ENCODE results near the gene SUGT1. TPM values are rescaled to one million over a fixed set of nuclear protein-coding genes. Genes with fewer than 3 reads are reported as not detected.

Gene SUGT1
- total RNA-seq, 1 experiment from 2014 or later: 43.2 TPM

- Histone ChIP-seq H3K4me1 (ENCODE audit: control insufficient read depth, insufficient read depth, low read length) (peaks cover 7% of the 10 kb centered on the region; the same call in 1 of the 2 replicates), H3K9me3 (ENCODE audit: control insufficient read depth, insufficient read depth, low read depth, low read length) (no peaks in the 10 kb centered on the region), H3K4me3 (ENCODE audit: low read depth in 2 of 2, low read length in 2 of 2) (peak overlapping the region; percentile 66 to 92), H3K36me3 (ENCODE audit: control insufficient read depth, insufficient read depth, low read length) (peaks cover 19% of the 10 kb centered on the region), H3K27ac (ENCODE audit: low read length) (peak overlapping the region; percentile 98; the same call in 1 of the 2 replicates), H3K27me3 (ENCODE audit: control insufficient read depth, insufficient read depth, low read length) (no peaks in the 10 kb centered on the region)
- in situ Hi-C loops (cut with HindIII; ENCODE audit: low pct_unique_long_range_greater_than_20kb, low sequenced_read_pairs): no loop called here
- TF ChIP-seq, protein P1, sequence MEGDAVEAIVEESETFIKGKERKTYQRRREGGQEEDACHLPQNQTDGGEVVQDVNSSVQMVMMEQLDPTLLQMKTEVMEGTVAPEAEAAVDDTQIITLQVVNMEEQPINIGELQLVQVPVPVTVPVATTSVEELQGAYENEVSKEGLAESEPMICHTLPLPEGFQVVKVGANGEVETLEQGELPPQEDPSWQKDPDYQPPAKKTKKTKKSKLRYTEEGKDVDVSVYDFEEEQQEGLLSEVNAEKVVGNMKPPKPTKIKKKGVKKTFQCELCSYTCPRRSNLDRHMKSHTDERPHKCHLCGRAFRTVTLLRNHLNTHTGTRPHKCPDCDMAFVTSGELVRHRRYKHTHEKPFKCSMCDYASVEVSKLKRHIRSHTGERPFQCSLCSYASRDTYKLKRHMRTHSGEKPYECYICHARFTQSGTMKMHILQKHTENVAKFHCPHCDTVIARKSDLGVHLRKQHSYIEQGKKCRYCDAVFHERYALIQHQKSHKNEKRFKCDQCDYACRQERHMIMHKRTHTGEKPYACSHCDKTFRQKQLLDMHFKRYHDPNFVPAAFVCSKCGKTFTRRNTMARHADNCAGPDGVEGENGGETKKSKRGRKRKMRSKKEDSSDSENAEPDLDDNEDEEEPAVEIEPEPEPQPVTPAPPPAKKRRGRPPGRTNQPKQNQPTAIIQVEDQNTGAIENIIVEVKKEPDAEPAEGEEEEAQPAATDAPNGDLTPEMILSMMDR (IDR thresholded peaks at IDR 0.05): no peak
- TF ChIP-seq SIN3A (IDR thresholded peaks at IDR 0.05; ENCODE audit: borderline replicate concordance, insufficient read depth, low read depth, low read length): no peak
- no peak for TF ChIP-seq TCF7L2 (IDR thresholded peaks at IDR 0.05; ENCODE audit: low read depth, low read length)
- no peak for TF ChIP-seq POLR2AphosphoS5 (IDR thresholded peaks at IDR 0.05; ENCODE audit: low read depth, low read length)
- TF ChIP-seq, protein P2, sequence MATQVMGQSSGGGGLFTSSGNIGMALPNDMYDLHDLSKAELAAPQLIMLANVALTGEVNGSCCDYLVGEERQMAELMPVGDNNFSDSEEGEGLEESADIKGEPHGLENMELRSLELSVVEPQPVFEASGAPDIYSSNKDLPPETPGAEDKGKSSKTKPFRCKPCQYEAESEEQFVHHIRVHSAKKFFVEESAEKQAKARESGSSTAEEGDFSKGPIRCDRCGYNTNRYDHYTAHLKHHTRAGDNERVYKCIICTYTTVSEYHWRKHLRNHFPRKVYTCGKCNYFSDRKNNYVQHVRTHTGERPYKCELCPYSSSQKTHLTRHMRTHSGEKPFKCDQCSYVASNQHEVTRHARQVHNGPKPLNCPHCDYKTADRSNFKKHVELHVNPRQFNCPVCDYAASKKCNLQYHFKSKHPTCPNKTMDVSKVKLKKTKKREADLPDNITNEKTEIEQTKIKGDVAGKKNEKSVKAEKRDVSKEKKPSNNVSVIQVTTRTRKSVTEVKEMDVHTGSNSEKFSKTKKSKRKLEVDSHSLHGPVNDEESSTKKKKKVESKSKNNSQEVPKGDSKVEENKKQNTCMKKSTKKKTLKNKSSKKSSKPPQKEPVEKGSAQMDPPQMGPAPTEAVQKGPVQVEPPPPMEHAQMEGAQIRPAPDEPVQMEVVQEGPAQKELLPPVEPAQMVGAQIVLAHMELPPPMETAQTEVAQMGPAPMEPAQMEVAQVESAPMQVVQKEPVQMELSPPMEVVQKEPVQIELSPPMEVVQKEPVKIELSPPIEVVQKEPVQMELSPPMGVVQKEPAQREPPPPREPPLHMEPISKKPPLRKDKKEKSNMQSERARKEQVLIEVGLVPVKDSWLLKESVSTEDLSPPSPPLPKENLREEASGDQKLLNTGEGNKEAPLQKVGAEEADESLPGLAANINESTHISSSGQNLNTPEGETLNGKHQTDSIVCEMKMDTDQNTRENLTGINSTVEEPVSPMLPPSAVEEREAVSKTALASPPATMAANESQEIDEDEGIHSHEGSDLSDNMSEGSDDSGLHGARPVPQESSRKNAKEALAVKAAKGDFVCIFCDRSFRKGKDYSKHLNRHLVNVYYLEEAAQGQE (IDR thresholded peaks at IDR 0.05; ENCODE audit: insufficient read depth in 1 of 2, low read depth in 2 of 2, low read length in 1 of 2): no peak
- no peak for DNase-seq (ENCODE audit: low read depth, low spot score)
- CTCF ChIA-PET: no interaction called here
- POLR2A ChIA-PET: no interaction called here
- BruUV-seq (replicated peaks): no TSS peak
- intact Hi-C loops (cut with micrococcal nuclease; ENCODE audit: unreplicated experiment): no loop called here
- ATAC-seq: no peak
These were observed 1.9 kb upstream of the SUGT1 start for GRCh38 chr13:52650731-52651130.

- intact Hi-C loops (cut with micrococcal nuclease; ENCODE audit: unreplicated experiment): no loop called here
- POLR2A ChIA-PET: interaction anchor here (0.6 kb wide), 2 partner anchors 35 to 536 kb away, joined by 3 to 9 read pairs; no protein-coding TSS in a partner anchor
- DNase-seq (ENCODE audit: low read depth, low spot score) (no peak), ATAC-seq (peak; percentile 62)
- CTCF ChIA-PET: no interaction called here
- peak overlapping the region; percentile 98 for H3K27ac ChIP-seq (ENCODE audit: low read length)
- TF ChIP-seq, protein P1 (IDR thresholded peaks at IDR 0.05): no peak
- TF ChIP-seq SIN3A (IDR thresholded peaks at IDR 0.05; ENCODE audit: borderline replicate concordance, insufficient read depth, low read depth, low read length) (no peak), POLR2AphosphoS5 (IDR thresholded peaks at IDR 0.05; ENCODE audit: low read depth, low read length) (no peak), TCF7L2 (IDR thresholded peaks at IDR 0.05; ENCODE audit: low read depth, low read length) (no peak)
- TF ChIP-seq, protein P2 (IDR thresholded peaks at IDR 0.05; ENCODE audit: insufficient read depth in 1 of 2, low read depth in 2 of 2, low read length in 1 of 2): no peak
- H3K36me3 ChIP-seq (ENCODE audit: control insufficient read depth, insufficient read depth, low read length): peaks cover 21% of the 10 kb centered on the region
- peak overlapping the region; percentile 66 to 92 for H3K4me3 ChIP-seq (ENCODE audit: low read depth in 2 of 2, low read length in 2 of 2)
- H3K9me3 ChIP-seq (ENCODE audit: control insufficient read depth, insufficient read depth, low read depth, low read length): no peaks in the 10 kb centered on the region
- H3K27me3 ChIP-seq (ENCODE audit: control insufficient read depth, insufficient read depth, low read length): no peaks in the 10 kb centered on the region
- in situ Hi-C loops (cut with HindIII; ENCODE audit: low pct_unique_long_range_greater_than_20kb, low sequenced_read_pairs): no loop called here
- BruUV-seq (replicated peaks): no TSS peak
- peaks cover 9% of the 10 kb centered on the region; the same call in 1 of the 2 replicates for H3K4me1 ChIP-seq (ENCODE audit: control insufficient read depth, insufficient read depth, low read length)
These were observed 790 bp upstream of the SUGT1 start for GRCh38 chr13:52651897-52652195.
